Renal cortical epithelial cell (primary cell): ENCODE results near the gene ITGAX. TPM values are rescaled to one million over a fixed set of nuclear protein-coding genes. Genes with fewer than 3 reads are reported as not detected.
"Not testable (repeated sequence)": the region's sequence is repeated elsewhere in the genome, so short reads cannot be mapped to it uniquely, and the experiment has no call there.

Experiments
- DNase-seq: peaks from one replicate; pipeline ENCODE4 v3.0.0-alpha.2; 2011; ENCODE audit warnings: low read depth
- total RNA-seq: library from RNA; depleted of rRNA; stranded (reverse); fragments of >200 nt; gene quantifications from 2 replicates; pipeline ENCODE4 v1.2.3, GENCODE V29; 2014

ITGAX gene
- total RNA-seq, 1 donor from 2014 or later, result 0.05 TPM

DNA sequence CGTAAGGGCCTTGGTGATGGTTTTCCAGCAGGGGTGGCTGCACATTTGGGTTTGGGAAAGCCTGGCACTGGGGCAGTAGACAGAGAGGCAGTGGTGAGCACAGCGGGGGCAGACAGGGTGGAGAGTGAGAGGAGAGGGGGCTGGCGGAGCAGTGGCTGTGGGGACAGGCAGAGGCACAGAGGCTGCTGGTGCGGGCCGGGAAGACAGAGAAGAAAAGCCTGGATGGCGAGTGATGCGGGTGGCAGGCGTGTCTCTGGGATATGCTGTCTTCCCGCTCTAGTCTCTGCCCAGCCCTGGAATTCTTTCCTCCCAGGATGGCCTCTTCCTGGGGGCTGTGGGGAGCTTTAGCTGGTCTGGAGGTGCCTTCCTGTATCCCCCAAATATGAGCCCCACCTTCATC lies 55.1 kb downstream of the ITGAX start:
- DNase-seq, result no peak

DNA sequence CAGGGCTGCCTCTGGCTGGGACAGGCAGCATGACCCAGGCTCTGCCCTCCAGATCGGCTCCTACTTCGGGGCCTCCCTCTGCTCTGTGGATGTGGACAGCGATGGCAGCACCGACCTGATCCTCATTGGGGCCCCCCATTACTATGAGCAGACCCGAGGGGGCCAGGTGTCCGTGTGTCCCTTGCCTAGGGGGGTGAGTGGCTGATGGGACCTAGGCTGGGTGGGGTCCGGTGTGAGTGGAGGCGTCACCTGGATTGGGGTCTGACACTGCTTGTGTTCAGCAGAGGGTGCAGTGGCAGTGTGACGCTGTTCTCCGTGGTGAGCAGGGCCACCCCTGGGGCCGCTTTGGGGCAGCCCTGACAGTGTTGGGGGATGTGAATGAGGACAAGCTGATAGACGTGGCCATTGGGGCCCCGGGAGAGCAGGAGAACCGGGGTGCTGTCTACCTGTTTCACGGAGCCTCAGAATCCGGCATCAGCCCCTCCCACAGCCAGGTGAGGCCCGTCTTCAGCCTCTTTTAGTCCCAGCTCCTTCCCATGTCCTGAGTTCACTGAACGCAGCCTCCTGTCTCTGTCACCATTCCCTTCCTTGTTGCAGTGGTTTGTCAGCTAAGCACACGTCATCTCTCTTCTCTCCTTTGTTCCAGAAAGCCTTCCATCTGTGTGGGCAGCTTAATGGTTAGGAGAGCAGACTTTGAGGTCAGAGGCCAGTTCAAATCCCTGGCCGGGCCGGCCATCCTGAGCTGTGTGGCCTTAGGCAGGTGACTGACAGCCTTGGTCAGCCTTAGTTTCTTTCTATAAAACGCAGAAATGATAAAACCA lies 56.3 kb downstream of the ITGAX start:
- DNase-seq, result no peak

DNA sequence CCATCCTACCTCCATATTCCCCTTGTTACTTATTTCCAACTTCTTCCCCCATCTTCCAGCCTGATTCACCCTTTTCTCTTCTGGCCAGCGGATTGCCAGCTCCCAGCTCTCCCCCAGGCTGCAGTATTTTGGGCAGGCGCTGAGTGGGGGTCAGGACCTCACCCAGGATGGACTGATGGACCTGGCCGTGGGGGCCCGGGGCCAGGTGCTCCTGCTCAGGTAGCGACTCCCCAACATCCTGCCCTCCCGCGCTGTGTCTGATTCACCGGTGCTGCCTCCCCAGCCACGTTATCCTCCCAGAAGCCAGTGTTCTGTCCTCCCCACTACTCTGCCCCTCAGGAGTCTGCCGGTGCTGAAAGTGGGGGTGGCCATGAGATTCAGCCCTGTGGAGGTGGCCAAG lies 57.8 kb downstream of the ITGAX start:
- DNase-seq, result no peak

DNA sequence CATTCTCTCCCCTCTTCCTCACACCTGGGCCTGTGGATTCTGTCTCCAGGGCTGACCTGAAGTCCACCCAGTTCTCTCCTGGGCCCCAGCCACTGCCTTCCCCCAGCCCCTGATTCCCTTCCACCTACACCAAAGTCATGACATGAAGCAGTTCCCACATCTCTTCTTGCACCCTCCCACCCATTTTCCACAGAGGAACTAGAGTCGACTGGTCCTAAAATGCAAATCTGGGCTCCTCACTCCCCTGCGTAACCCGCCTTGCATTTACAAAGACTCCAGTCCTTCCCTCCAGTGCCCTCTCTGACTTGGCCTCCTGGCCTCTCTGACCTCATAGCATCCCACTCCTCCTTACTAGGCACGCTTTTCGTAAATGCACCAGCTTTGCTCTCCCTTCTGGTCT lies 58.4 kb downstream of the ITGAX start:
- DNase-seq, result no peak

DNA sequence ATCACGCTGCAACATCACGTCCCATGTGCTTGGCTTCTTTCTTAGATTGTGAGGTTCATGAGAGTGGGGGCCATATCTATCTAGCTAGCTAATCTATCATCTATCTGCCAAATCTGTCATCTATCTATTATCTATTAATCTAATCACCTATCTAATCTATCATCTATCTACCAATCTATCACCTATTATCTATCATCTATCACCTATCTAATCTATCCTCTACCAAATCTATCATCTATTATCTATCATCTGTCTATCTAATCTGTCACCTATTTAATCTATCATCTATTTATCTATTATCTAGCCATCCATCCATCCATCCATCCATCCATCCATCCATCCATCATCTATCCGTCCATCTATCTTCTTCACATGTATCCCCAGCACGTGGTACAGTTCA lies 59.0 kb downstream of the ITGAX start:
- no peak for DNase-seq

DNA sequence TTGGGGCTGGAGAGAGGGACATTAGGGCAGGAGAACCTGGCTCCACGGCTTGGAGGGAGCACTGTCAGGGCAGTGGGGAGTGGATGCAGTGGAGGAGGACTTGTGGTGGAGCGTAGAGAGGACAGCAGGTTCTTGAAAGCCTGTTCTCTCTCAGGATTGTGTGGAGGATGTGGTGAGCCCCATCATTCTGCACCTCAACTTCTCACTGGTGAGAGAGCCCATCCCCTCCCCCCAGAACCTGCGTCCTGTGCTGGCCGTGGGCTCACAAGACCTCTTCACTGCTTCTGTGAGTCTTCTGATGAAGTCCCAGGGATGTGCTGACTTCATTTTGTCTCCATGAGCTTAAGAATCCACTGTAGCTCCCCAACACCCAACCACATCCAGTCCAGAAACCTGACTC lies 59.7 kb downstream of the ITGAX start:
- no peak for DNase-seq

DNA sequence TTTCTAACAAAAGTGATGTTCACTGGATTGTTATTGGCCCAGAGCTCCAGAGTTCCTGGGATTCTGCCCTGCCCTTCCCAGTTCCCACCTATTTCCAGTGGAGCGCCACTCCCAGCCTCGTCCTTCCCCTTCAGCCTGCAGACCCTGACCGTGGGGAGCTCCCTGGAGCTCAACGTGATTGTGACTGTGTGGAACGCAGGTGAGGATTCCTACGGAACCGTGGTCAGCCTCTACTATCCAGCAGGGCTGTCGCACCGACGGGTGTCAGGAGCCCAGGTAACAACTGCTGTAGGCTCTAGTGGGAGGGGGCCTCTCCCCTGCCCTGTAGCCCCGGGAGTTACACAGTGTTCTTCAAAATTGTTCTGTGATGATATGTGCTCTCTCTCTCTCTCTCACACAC lies 61.4 kb downstream of the ITGAX start:
- DNase-seq, result no peak

DNA sequence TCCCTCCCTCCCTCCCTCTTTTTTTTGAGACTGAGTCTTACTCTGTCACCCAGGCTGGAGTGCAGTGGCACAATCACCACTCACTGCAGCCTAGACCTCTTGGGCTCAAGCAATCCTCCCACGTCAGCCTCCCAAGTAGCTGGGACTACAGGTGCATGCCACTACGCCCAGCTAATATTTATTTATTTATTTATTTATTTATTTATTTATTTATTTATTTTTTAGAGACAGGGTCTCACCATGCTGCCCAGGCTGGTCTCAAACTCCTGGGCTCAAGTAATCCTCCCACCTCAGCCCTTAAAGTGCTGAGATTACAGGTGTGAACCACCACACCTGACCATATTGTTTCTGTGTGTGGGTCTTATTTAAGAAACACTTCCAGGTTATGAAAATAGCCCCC lies 62.1 kb downstream of the ITGAX start:
- DNase-seq, result not testable (repeated sequence)

DNA sequence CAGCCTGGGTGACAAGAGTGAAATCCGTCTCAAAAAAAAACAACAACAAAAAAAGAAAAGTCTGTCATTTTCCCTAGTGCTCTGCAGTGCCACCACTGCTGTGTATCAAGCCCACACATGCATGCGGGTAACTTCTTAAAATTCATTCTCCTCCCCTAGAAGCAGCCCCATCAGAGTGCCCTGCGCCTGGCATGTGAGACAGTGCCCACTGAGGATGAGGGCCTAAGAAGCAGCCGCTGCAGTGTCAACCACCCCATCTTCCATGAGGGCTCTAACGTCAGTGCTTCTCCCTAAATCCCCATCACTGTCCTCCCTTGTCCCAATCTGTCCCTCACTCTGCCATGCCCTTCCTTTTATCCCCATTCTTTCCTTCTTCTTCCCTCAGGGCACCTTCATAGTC lies 62.9 kb downstream of the ITGAX start:
- DNase-seq, result no peak

DNA sequence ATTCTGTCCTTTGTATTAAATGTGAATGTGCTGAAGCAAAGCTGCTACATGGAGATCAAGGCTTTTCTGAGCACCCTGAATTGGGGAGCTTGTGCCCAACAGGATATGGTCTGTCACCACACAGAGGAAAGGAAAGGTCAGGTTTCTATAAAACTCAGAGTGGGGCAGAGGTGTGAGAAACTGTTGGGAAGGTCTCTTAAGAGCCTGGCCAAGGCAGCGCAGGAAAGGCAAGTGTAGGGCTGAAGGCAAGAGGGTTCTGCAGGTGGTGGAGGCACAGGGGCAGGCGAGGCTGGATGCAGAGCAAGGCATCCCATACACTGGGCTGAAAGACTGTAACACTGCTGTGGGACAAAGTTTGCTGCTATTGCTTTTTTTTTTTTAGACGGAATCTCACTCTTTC lies 65.1 kb downstream of the ITGAX start:
- no peak for DNase-seq

DNA sequence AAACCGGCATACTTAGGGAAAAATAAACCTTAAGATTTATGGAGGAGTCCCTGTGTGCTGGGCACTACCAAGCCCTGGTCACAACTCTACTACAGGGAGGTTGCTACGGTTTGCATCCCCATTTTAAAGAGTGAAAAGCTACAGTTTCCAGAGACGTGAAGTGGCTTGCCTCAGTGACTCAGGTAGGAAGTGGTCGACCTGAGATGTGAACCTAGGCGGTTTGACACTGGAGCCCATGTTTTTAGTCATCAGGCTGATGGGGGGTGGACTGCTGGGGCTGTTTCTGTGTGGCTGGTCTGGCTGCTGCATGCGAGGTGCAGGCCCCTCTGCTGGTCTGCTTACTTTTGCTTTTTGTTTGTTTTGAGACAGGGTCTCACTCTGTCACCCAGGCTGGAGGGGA lies 66.6 kb downstream of the ITGAX start:
- no peak for DNase-seq

DNA sequence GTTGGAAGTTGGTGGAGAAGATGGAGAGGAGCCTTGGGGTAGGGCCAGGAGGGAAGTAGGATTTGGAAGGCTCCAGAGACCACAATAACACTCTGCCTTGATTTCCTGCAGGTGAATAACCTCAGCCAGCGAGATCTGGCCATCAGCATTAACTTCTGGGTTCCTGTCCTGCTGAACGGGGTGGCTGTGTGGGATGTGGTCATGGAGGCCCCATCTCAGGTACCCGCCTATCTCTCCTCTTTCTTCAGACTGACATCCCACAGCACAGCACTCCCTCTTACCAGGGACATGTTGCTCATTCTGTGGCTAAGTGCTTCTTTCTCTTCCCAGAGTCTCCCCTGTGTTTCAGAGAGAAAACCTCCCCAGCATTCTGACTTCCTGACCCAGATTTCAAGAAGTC lies 68.3 kb downstream of the ITGAX start:
- DNase-seq, result no peak

DNA sequence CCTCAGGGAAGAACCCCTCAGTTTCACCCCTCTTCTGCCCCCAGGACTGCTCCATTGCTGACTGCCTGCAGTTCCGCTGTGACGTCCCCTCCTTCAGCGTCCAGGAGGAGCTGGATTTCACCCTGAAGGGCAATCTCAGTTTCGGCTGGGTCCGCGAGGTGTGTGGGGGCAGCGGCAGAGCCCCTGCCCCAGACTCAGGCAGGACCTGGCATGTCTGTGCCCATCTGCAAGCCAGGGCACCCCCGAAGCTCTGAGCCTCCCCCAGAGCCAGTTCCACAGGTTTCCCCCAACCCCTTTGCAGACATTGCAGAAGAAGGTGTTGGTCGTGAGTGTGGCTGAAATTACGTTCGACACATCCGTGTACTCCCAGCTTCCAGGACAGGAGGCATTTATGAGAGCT lies 68.8 kb downstream of the ITGAX start:
- no peak for DNase-seq

DNA sequence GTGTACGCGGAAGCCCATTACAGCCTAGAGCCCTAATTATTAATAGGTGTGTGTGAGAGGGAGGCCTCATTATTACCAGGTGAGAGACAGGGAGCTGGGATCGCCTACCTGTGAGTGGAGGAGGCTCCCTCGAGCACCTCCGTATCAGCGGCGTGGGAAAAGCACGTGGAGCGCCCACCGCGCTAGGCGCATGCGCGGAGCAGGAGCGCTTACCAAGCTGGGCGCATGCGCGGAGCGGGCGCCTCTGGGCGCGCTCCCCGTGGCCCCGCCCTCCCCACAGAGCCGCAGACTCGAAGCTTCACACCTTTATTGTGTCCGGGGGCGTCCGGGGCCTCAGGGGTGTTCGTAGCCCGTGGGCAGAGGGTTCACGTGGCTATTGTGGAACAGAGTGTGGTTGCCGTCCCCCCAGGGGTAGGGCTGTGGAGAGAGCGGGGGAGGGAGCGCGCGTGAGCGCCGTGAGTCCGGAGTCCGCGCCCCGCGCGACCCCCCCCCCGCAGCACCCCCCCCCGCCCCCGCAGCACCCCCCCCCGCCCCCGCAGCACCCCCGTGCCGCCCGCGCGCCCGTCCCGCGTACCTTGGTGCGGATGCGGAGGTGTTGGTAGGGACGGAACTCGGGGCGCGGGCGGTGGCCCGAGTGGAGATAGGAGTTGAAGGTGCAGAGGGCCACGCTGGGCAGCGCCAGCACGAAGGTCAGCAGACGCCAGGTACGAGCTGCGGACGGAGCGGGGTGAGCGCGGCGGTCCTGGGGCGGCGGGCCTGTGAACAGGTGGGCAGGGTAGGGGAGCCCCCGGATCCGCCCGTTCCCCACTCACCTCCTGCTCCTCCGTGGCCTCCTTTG lies 72.7 kb downstream of the ITGAX start:
- DNase-seq, result no peak

DNA sequence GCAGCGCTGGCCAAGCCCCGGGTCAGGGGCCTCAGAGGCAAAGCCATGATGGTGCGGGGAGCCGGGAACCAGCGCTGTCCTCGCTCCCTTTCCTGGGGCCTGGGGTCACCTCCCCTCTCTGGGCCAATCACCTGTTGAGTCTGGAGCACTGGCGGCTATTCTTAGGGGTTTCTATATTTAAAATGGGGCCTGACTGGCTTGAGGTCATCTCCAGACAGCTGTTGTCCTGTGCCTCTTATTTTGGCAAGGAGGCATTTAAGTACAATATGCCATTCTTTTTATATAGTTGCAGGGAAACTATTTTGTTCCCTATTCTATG lies 73.3 kb downstream of the ITGAX start, which contains the start of gene COX6A2:
COX6A2 (minus strand) TSS at position 82 of the 319 bp plus-strand sequence; CDS start at position 47, 35 bp downstream.
- no peak for DNase-seq

DNA sequence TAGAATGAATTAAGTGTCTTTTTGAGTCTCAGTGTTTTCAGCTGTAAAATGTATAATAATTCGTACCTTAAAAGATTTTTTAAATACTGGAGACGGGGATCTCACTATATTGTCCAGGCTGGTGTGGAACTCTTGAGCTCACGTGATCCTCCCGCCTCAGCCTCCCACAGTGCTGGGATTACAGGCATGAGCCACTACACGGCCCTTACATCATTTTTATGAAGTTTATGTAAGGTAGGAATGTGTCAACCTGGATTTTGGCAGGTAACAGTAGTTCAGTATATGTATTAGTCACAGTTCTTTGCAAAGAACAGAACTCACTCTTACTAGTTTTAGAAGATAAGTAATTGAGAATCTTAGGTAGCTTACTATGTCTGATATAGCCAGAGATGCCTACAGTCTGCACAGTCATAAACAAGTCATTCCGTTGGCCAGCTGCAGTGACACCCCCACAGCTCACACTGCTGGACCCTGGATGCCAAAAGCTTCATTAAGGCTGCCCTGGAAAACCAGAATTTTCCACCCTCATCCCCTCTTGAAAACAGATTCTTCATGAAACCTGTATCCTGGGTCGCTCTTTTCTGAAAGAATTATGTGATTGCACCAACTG lies 73.8 kb downstream of the ITGAX start:
- DNase-seq, result no peak

DNA sequence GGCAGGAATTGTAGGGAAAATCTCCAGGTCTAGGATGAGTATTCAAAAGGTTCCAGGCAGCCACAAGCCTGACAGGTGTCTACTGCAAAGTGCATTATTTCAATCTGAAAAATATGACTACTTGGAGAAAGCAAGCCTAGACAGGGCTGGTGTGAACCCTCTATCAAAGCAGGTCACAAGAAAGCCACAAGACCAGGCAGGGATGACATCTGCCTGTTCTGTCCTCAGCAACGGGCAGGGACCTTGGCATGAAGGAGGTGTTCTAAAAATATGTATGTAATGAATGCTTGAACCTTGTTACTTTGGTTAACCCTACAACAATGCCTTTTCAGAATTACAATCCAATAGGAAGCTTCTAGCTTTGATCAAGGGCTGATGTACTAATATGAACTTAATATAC lies 74.3 kb downstream of the ITGAX start:
- no peak for DNase-seq

DNA sequence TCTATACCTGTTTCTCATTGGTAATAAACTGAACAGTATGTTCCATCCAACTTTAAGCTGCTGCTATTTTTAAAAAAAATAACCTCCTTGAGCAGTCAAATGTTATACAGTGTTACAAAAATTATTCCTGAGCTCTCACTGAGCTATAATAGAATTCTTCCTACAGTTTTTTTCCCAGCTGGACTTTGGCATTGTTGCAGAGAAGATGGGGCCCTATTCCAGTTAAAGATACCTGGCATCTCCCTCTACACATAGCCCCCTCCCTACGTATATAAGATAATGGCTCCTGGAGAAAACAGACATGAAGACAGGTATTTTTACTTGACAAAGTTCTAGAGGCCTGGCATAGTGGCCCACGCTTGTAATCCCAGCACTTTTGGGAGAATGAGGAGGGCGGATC lies 74.8 kb downstream of the ITGAX start:
- no peak for DNase-seq

DNA sequence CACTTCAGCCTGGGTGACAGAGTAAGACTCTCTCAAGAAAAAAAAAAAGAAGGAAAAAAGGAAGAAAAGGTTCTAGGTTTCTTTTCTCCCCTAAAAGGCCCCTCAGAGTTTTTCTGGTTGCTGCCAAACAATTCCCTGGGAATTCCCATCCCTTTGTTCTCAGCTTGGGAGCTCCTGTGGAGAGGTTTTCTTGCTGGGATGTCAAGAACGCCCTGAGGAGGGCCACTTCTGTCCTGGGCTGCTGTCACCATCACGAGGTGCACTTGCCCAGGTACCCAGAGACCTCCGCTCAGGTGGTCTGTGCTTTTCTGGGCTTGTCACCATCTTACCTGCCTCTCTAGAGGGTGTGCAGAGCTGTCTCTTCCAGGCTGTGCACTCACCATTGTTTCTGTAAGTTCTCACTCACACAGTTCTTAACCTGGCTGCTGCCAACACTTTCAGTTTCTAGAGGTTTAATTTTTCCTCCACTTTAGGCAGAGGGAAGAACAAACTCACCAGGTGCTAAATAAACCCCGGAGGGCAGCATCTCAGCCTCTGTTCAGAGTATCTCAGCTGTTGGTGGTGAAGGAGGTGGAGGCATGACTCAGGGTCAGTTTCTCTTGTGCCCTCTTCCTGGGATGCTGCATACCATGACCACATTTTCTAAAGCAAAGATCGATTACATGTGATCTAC lies 75.5 kb downstream of the ITGAX start:
- no peak for DNase-seq
